Mesothelial cell of epicardium (in vitro differentiated cells): ENCODE data around the gene ENO4. TPM values are rescaled to one million over a fixed set of nuclear protein-coding genes. Genes with fewer than 3 reads are reported as not detected.

Experiments
- DNase-seq, 2 experiments: peaks; one replicate each; pipeline ENCODE4 v3.0.0; 2021; ENCODE audit warnings: low spot score in 2 of 2; ENCODE audit not compliant: unreplicated experiment in 2 of 2
- H3K27ac Mint-ChIP-seq: 2 replicates; pipeline ENCODE4 v1.8.0; 2021; ENCODE audit warnings: mixed read lengths
- H3K27me3 Mint-ChIP-seq: 2 replicates; pipeline ENCODE4 v1.8.0; 2021; ENCODE audit warnings: low read depth, mixed read lengths
- H3K36me3 Mint-ChIP-seq: 2 replicates; pipeline ENCODE4 v1.8.0; 2021; ENCODE audit warnings: mixed read lengths
- H3K4me1 Mint-ChIP-seq: 2 replicates; pipeline ENCODE4 v1.8.0; 2021; ENCODE audit warnings: mixed read lengths
- H3K4me3 Mint-ChIP-seq: 2 replicates; pipeline ENCODE4 v1.8.0; 2021; ENCODE audit warnings: mild to moderate bottlenecking, moderate library complexity, mixed read lengths
- H3K9me3 Mint-ChIP-seq: 2 replicates; pipeline ENCODE4 v1.8.0; 2021; ENCODE audit warnings: mixed read lengths
- CTCF ChIP-seq: fragments of 200-600 bp; sonication (generic); IDR thresholded peaks from one replicate; pipeline ENCODE4 v1.5.0; 2021; ENCODE audit warnings: antibody characterized with exemption; ENCODE audit not compliant: unreplicated experiment
- total RNA-seq: library from RNA; stranded (reverse); gene quantifications from 3 replicates; pipeline ENCODE4 v1.2.1, GENCODE V29; 2021

ENO4 gene
- total RNA-seq, 1 donor from 2014 or later = 2.6 TPM

- Mint-ChIP-seq H3K36me3 (no peaks in the 10 kb centered on the region), H3K9me3 (peaks cover 5% of the 10 kb centered on the region), H3K4me1 (no peaks in the 10 kb centered on the region), H3K27me3 (peaks cover 11% of the 10 kb centered on the region), H3K4me3 (no peak overlapping the region), H3K27ac (no peak overlapping the region)
- no peak for DNase-seq
- no peak for TF ChIP-seq CTCF
Observed at GRCh38 chr10:116870949-116871348, 21.6 kb downstream of the ENO4 start.

DNA sequence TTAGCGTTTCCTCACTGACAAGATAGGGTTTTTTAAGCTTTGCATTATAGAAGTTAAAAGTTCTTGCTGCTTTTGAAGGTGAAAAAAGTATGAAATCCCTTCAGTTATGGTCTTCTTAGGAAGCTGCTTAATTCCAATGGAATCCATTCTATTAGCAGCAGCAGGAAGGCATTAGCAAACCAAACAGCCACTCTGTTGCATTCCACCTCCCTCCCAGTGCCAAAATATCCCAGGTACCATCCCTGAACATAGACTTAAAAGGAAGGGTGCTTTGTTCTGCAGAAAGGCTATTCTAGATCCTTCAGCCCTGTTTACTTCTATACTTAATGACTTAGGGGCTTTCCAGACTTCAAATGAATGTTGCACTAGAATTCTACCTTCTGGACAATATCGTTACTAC is 23.8 kb downstream of the ENO4 start:
- H3K27ac Mint-ChIP-seq = no peak overlapping the region
- H3K36me3 Mint-ChIP-seq = no peaks in the 10 kb centered on the region

GRCh38 chr10:116875897-116876296 is 26.6 kb downstream of the ENO4 start:
- TF ChIP-seq CTCF = no peak
- Mint-ChIP-seq H3K9me3 (peaks cover 5% of the 10 kb centered on the region), H3K4me1 (no peaks in the 10 kb centered on the region), H3K36me3 (no peaks in the 10 kb centered on the region), H3K27ac (no peak overlapping the region), H3K4me3 (no peak overlapping the region), H3K27me3 (peaks cover 16% of the 10 kb centered on the region)
- no peak for DNase-seq

More for the DNA sequence above, 23.8 kb downstream of the ENO4 start:
- no peak for TF ChIP-seq CTCF
- Mint-ChIP-seq H3K4me3 (no peak overlapping the region), H3K4me1 (no peaks in the 10 kb centered on the region), H3K27me3 (peaks cover 14% of the 10 kb centered on the region), H3K9me3 (peaks cover 5% of the 10 kb centered on the region)
- no peak for DNase-seq

DNA sequence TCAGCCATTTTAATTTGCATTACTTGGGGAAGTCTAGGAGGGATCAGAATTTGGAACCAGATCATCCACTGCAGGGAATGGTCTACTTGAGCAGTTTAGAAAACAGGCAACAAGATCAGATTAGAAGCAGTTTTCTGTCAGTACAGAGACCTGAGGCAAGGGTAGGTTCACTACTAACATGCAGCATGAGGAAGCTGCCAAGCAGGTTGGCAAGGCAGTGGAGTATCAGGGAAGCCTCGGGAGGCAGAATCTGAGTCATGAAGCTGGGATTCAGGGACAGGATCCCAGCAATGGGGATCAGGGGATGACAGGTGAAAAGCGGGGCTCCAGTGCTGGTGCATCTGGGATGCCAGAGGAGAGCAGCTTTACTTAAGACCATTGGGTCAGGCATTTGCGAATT is 28.1 kb downstream of the ENO4 start:
- Mint-ChIP-seq H3K9me3 (peaks cover 2% of the 10 kb centered on the region), H3K27ac (no peak overlapping the region), H3K4me3 (no peak overlapping the region), H3K4me1 (no peaks in the 10 kb centered on the region), H3K36me3 (no peaks in the 10 kb centered on the region), H3K27me3 (peaks cover 15% of the 10 kb centered on the region)
- DNase-seq = no peak
- no peak for TF ChIP-seq CTCF

DNA sequence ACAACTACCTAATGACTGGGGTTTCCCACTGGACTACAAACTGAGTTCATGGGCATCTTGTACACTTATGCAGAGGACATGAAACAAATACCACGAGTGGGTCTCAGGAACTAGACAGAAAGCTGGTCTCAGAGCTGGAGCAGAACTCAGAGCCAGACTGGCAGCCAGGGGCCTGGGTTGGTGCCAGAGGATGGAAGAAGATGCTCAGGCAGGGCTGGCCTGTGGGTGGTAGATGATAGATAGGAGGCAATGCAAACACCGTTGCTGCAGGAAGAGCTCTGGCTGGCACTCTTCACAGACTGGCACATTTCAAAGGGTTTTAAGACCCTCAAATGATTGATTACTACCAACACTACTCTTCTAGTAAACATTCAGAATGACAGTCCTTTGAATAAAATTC is 28.8 kb downstream of the ENO4 start:
- Mint-ChIP-seq H3K27ac (no peak overlapping the region), H3K9me3 (no peaks in the 10 kb centered on the region), H3K27me3 (peaks cover 13% of the 10 kb centered on the region), H3K36me3 (no peaks in the 10 kb centered on the region), H3K4me3 (no peak overlapping the region), H3K4me1 (peaks cover 3% of the 10 kb centered on the region)
- no peak for DNase-seq
- no peak for TF ChIP-seq CTCF

DNA sequence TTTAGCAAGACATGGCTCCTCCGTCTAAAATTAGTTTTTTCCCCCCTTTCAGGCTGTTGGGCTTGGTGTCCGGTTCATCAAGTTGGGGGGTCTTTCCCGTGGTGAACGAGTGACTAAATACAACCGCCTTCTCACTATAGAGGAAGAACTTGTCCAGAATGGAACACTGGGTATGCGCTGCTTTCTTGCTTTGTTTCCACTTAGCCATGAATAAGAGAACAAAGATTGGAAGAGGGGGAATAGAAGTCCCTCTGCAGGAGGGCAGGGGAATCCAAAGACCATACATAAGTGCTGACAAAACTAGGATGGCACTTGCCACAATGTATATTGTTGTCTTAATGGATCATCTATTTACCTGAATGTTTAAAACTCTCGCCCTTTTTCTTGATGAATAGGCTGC is 30.5 kb downstream of the ENO4 start:
- Mint-ChIP-seq H3K4me3 (no peak overlapping the region), H3K4me1 (peaks cover 6% of the 10 kb centered on the region), H3K27ac (no peak overlapping the region), H3K36me3 (no peaks in the 10 kb centered on the region), H3K27me3 (peaks cover 10% of the 10 kb centered on the region), H3K9me3 (no peaks in the 10 kb centered on the region)
- DNase-seq = no peak
- no peak for TF ChIP-seq CTCF
